ENCODE results near the gene OMP.

DNA sequence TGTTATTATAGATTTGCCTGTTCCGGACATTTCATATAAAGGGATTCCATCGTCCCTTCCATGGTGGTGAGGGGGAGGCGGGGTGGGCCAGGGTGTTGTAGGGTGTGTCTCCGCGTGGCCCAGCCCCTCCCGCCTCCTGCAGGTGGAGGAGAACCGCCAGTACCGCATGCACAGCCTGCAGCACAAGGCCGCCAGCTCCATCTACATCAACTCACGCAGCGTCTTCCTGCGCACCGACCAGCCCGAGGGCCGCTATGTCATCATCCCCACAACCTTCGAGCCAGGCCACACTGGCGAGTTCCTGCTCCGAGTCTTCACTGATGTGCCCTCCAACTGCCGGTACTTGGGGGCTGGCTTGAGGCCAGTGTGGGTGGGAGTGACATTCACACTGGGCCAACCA is 17.9 kb downstream of the OMP start:
- TF ChIP-seq EP300 (IDR thresholded peaks at IDR 0.05) (no peak), CTCF (IDR thresholded peaks at IDR 0.05) (no peak), POLR2AphosphoS5 (IDR thresholded peaks at IDR 0.05) (no peak)
